HG03097 (cell line): ENCODE results near the gene THSD4.

Experiments
- ATAC-seq: cut with Tn5 transposase; IDR thresholded peaks from one replicate; pipeline ENCODE4 v1.9.1; 2021; ENCODE audit not compliant: unreplicated experiment, low FRiP score

THSD4 gene

DNA sequence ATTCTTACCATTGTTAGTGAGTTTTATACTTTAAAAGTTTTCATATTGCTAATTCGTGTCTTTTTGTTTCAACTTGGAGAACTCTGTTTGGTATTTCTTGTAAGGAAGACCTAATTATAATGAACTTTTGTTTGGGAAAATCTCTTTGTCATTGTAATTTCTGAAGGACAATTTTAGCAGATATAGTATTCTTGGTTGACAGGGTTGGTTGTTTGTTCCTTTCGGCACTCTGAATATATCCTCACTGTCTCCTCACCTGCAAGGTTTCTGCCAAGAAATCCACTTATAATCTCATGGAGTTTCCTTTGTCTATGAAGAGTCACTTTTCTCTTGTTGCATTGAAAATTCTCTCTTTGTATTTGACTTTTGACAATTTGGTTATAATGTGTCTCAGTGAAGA, 469.9 kb downstream of the THSD4 start:
- ATAC-seq: no peak

DNA sequence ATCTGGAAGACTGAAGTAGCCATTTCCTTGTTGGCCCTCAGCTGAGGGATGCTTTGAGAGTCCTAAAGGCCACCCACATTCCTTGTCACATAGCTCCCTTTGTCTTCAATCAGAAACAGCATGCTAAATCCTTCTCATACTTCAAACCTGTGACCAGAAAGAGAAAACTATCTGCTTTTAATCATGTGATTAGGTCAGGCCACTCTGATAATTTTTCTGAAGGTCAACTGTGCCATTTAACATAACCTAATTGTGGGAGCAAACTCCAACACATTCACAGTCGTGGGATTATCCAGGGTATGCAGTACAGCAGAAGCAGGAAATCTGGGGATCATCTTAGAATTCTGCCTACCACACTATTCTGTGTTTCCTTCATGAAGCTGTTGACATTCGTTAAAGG, 471.2 kb downstream of the THSD4 start:
- ATAC-seq: no peak

GRCh38 chr15:71588746-71589145, 473.5 kb downstream of the THSD4 start:
- no peak for ATAC-seq

DNA sequence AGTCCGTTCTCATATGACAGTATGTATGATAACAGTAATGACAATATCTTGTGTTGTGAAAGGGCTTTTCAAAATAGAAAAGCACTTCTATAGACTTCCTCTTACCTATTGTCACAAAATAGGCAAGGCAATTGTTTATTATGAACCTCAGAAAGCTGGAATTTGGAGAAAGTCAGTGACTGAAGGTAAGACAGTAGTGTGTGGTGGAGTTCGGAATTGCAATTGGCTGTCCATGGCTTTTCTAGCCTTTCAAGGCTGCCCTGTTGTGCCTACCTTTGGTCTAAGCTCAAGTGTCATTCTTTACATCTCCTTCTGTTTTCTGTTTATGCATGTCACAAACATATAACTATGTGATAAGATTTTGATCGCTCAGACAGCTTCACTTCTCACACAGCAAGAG, 475.8 kb downstream of the THSD4 start:
- ATAC-seq: no peak

DNA sequence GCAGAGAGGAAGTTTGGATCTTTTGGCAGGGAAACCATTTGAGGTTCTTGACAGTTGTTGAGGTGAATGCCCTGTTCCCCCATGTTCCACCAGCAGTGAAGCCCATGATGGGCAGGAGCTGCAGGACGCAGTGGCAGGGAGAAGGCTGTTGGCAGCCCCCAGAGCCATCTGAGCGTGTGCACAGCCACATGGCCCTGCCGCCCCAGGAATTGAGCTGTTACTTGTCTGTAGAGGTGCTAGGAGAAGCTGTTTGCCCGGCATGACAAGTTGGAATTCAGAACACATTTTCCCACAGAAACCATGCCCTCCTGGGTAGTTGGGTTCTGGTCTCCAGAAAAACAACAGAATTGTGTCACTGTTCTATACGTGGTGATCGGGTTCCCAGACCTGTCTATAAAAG, 476.9 kb downstream of the THSD4 start:
- no peak for ATAC-seq

DNA sequence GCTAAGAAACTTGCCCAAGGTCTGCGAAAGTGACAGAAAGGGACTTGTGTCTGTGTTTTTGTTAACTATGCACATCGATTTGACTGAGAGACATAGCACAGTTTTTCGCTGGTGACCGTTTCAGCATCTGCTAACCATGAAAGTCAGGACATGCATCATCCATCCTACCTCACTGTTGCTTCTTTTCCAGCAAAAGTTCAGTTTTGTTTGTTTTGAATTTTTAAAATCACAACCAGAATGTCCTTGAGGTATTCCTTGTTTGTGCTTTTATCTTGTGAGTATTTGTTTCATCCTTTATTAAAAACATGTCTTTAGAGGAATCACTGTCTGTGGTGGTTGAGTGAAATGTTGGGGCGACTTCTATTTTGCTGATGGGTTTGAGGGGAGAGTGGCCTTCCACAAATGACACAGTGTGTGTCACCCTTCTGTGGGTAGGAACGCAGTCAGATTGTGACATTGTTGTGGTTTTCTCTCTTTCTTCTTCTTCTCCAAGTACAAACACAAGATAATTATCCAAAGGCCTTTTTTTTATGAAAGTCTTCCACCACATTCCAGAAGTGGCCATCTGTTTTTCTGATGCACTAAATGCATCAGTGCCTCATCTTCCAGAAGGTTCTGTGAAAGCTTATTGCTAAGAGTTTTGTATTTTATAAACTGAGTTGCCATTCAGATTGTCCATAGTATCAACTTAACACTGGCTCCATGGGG, 480.7 kb downstream of the THSD4 start:
- ATAC-seq: no peak

- no peak for ATAC-seq
Measured at GRCh38 chr15:71596672-71597071, 481.4 kb downstream of the THSD4 start.

GRCh38 chr15:71597126-71597525, 481.9 kb downstream of the THSD4 start:
- no peak for ATAC-seq

- no peak for ATAC-seq
Measured at GRCh38 chr15:71597637-71598036, 482.4 kb downstream of the THSD4 start.

GRCh38 chr15:71598741-71599140, 483.5 kb downstream of the THSD4 start:
- ATAC-seq: no peak

GRCh38 chr15:71599418-71600151, 484.3 kb downstream of the THSD4 start:
- no peak for ATAC-seq

DNA sequence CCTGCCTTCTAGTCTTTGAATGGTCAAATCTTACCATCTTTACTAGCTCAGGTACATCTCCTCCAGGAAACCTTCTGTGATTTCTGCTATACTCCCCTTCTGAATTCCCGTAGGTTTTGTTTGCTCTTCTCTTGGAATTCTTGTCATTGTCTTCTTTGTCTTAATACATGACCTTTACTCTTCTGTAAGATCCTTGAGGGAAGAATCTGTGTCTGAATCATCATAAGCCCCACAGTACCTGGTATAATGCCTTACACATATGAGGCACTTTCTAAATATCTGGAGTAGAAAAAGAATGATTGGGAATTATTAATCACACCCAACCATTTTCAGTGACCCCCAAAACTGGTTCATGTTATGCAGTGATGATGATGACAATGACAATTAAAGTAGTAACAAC, 485.0 kb downstream of the THSD4 start:
- ATAC-seq: no peak

DNA sequence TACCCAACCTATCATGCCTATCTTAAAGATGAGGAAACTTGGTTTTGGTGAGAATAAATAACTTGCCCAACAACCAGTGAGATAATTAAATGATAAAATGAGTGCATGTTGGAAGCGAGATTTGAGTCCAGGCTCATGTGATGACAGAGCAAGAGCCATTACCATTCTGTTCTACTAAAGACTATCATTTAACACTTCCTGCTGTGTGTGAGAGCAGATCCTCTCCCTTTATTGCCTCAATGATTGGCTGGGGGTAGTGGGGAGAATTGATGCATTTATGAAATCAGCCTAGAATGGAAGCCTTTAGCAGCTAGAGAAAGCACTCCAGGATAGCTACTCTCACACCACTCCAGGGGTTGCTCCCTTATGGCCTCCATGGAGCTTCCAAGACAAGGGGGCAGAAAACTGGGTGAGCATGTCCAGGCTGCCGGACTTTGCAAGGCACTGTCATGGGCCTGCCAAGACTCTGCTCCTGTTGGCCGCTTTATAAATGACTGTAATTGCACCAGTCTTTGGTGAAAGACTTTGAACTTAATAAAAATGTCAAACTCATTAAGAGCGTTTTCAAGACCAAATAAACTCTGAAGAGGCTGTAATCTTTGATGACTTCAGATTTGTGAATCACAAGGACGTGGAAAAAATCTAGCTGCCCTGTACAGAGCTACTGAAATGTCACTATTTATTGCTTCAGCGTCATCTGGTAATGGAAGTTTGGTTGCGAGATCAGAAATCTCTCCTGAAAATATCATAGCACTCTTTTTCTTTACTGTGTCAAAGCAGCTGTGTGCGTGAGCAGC, 486.0 kb downstream of the THSD4 start:
- ATAC-seq: no peak

- ATAC-seq: no peak
Measured at GRCh38 chr15:71603379-71603778, 488.1 kb downstream of the THSD4 start.

DNA sequence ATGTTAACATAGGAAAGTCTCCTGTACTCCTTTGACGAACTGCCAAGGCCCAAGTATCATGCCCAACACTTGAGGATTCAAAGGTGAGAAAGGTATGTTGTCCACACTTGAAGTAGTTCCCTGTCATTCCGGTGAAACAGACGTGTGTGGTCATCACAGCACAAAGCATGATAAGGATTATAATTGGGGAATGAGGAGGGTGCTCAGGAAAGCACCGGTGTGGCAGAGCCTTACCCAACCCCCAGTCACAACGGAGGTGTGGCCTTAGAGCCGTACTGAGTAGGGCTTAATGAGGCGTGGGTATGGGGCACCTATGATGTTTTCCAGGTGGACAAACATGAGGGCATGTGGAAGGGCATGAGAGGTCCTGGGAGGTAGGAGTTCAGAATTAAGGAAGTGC, 492.1 kb downstream of the THSD4 start:
- ATAC-seq: no peak

GRCh38 chr15:71610728-71611552, 495.7 kb downstream of the THSD4 start:
- ATAC-seq: no peak

DNA sequence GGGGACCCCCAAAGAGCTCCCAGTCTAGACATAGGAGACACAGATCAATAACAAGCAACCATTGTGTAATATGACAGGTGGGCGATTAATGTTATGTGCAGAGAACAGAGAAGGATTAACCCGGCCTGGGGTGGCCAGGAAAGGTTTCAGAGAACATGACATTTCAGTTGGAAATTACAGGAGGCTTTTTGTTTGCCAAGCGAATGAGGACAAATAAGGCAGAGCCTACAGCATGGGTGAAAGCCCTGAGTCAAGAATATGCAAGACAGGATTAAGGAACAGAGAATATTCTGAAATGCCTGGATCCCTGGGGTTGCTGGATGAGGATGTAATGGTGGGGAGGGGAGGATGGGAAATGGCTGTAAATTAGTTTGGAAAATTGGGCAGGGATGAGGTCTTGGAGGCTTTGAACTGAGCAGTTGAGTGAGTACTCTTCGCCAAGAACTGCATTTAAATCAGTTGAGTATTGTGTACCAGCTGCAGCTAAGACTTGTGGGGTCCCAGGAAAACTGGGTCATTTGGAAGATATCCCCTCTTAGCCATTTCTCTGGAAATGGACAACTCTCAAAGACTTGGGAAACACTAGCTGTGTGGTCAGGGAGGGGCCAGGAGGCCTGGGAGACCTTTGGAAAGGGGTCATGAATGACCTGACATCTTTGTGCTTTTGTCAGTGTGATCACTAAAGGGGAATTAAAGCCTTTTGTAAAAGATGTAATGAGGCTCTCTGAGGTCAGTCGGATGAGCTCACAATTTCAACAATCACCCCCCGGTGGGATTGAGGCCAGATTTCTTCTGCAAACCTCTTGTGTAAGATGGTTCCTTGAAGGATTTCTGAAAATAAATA, 496.5 kb downstream of the THSD4 start:
- ATAC-seq: no peak

DNA sequence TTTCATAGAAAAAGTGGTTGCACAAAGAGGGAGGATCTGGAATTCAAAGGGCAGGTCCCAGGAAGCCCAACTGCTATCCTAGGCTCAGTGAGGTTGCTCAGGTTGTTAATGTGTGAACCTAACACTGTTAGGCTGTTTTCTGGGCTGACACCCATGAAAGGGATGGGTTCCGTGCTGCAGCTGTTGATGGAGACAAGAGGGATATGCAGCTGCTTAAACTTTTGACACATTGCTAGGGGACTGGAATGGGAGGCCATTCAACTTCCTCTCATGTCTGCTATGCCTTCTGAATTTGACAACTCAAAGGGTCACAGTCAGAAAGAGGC, 497.1 kb downstream of the THSD4 start:
- ATAC-seq: no peak

DNA sequence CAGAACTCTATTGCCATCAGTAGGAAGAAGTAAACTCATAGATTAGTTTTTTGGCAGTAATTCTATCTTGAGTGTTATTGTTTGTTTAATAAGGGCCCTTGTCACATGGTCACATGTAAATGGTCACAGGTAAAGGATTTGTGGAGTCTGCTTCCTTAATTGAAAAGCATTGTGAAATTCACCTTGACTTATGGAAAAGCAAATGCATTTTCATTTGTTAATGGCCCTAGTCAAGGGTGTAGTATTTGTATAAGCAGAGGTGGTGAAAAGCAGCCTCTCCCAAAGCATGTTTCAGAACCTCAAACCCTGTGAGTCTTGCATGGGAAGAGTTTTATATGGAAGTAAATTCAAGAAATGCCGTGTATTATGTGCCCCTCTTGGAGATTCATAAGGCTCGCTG, 497.6 kb downstream of the THSD4 start:
- no peak for ATAC-seq

GRCh38 chr15:71623111-71623510, 507.8 kb downstream of the THSD4 start:
- ATAC-seq: no peak
